ENCODE results near the gene RNF225. TPM values are rescaled to one million over a fixed set of nuclear protein-coding genes. Genes with fewer than 3 reads are reported as not detected.
"Not testable (repeated sequence)": the region's sequence is repeated elsewhere in the genome, so short reads cannot be mapped to it uniquely, and the experiment has no call there.

RNF225 gene
- total and polyA plus RNA-seq, 4 donors = not detected

DNA sequence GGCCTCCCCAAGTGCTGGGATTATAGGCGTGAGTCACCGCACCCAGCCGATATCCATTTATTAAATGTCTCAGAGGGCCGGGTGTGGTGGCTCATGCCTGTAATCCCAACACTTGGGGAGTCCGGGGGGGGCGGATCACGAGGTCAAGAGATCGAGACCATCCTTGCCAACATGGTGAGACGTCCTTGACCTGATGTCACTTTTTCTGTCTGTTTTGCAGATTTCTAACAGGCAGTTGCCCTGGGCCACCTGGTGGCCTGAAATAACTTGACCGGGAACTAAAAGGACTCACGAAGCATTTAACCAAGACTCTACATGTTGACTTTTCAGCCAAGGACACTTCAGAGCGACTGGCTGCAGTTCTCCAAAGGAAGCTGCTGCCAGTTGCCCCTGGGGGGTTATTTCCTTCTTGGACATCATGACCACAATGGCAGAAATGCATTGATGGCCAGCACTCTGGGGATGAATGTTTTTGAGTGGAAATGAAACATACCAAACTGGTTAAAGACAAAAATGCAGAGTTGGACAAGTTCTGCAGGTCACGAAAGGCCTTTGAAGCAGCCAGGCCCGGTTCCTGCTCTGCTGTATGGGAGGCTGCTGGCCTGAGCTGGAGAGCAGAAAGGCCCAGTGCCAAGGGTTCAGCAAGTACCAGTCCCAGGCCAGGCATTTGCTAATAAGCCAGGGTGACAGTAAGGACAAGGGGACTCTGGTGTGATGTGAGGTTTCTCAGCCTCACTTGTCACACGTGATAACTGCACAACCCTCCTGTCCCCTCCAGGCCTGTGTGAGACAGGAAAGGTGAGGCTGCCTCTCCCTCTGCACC is 22.9 kb upstream of the RNF225 start:
- ATAC-seq (ENCODE audit: low FRiP score) (no peak), DNase-seq (no peak)
- Histone ChIP-seq H3K4me1 (ENCODE audit: control insufficient read depth in 1 of 2, insufficient read depth in 2 of 2, low read length in 2 of 2) (no peaks in the 10 kb centered on the region), H3K27ac (ENCODE audit: low read depth in 1 of 2, low read length in 2 of 2) (no peak overlapping the region), H3K4me3 (ENCODE audit: low read length in 2 of 2) (no peak overlapping the region), H3K36me3 (ENCODE audit: control insufficient read depth in 1 of 2, insufficient read depth in 2 of 2, low read length in 1 of 2) (no peaks in the 10 kb centered on the region), H3K9me3 (ENCODE audit: control insufficient read depth, low read length) (no peaks in the 10 kb centered on the region), H3K27me3 (ENCODE audit: control insufficient read depth in 1 of 2, insufficient read depth in 2 of 2, low read length in 1 of 2) (no peaks in the 10 kb centered on the region)
- intact Hi-C loops (cut with DNase I) = no loop called here
- WGBS, 2 donors = 68 to 73% methylated on average over 15 of the region's 15 CpGs

GRCh38 chr19:58374200-58374599 is 21.3 kb upstream of the RNF225 start:
- Histone ChIP-seq H3K36me3 (ENCODE audit: control insufficient read depth in 1 of 2, insufficient read depth in 2 of 2, low read length in 1 of 2) (no peaks in the 10 kb centered on the region), H3K9me3 (ENCODE audit: control insufficient read depth, low read length) (no peaks in the 10 kb centered on the region), H3K27me3 (ENCODE audit: control insufficient read depth in 1 of 2, insufficient read depth in 2 of 2, low read length in 1 of 2) (no peaks in the 10 kb centered on the region), H3K4me1 (ENCODE audit: control insufficient read depth in 1 of 2, insufficient read depth in 2 of 2, low read length in 2 of 2) (no peaks in the 10 kb centered on the region), H3K4me3 (ENCODE audit: low read length in 2 of 2) (no peak overlapping the region), H3K27ac (ENCODE audit: low read depth in 1 of 2, low read length in 2 of 2) (no peak overlapping the region)
- DNase-seq (no peak), ATAC-seq (ENCODE audit: low FRiP score) (no peak)
- intact Hi-C loops (cut with DNase I) = no loop called here
- 87 to 88% methylated on average over 4 of the region's 4 CpGs for WGBS, 2 donors

GRCh38 chr19:58376724-58377123 is 18.7 kb upstream of the RNF225 start:
- H3K4me1 ChIP-seq (ENCODE audit: control insufficient read depth in 1 of 2, insufficient read depth in 2 of 2, low read length in 2 of 2); H3K36me3 ChIP-seq (ENCODE audit: control insufficient read depth in 1 of 2, insufficient read depth in 2 of 2, low read length in 1 of 2); H3K9me3 ChIP-seq (ENCODE audit: control insufficient read depth, low read length); DNase-seq; H3K4me3 ChIP-seq (ENCODE audit: low read length in 2 of 2); intact Hi-C loops (cut with DNase I); H3K27ac ChIP-seq (ENCODE audit: low read depth in 1 of 2, low read length in 2 of 2); H3K27me3 ChIP-seq (ENCODE audit: control insufficient read depth in 1 of 2, insufficient read depth in 2 of 2, low read length in 1 of 2); ATAC-seq (ENCODE audit: low FRiP score): not testable (repeated sequence)
- WGBS, 2 donors = 76 to 77% methylated on average over 7 of the region's 7 CpGs

- DNase-seq (no peak), ATAC-seq (ENCODE audit: low FRiP score) (no peak)
- Histone ChIP-seq H3K27me3 (ENCODE audit: control insufficient read depth in 1 of 2, insufficient read depth in 2 of 2, low read length in 1 of 2) (no peaks in the 10 kb centered on the region), H3K4me1 (ENCODE audit: control insufficient read depth in 1 of 2, insufficient read depth in 2 of 2, low read length in 2 of 2) (peaks cover 0 to 3% of the 10 kb centered on the region in 2 donors), H3K27ac (ENCODE audit: low read depth in 1 of 2, low read length in 2 of 2) (no peak overlapping the region), H3K4me3 (ENCODE audit: low read length in 2 of 2) (no peak overlapping the region), H3K9me3 (ENCODE audit: control insufficient read depth, low read length) (no peaks in the 10 kb centered on the region), H3K36me3 (ENCODE audit: control insufficient read depth in 1 of 2, insufficient read depth in 2 of 2, low read length in 1 of 2) (no peaks in the 10 kb centered on the region)
- intact Hi-C loops (cut with DNase I) = no loop called here
- WGBS, 2 donors = 90 to 95% methylated on average over 6 of the region's 6 CpGs
Observed at GRCh38 chr19:58379246-58379645, 16.2 kb upstream of the RNF225 start.

DNA sequence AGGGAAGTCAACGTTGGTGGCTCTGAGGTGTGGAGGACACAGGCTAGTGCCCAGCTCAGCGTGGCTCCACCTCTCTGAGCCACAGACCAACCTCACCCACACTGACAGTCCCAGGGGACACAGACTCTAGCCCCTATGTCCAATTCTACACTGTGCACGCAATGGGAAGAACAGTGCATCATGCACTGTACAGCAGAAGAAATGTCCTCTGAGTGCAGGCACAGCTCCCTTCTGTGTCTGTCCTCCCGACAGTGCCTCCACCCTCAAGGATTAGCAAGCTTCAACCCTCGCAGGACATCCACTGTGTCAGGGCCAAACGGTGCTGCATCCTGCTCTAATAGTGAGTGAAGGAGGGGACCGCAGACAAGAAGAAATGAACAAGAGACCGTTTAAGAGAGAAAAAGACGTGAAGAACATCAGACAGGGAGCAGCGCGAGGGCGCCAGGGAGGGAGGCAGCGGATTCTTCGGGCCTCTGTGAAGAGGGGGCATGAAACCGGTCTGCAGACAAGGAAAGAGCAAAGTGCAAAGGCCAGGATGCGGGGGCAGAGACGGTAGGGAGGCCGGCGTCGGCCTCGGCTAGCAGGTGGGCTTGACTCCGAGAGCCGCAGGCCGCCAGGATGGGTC is 15.3 kb upstream of the RNF225 start:
- no peaks in the 10 kb centered on the region for H3K36me3 ChIP-seq (ENCODE audit: control insufficient read depth in 1 of 2, insufficient read depth in 2 of 2, low read length in 1 of 2)
- 4 to 5% methylated on average over 21 to 24 of the region's 24 CpGs for WGBS, 2 donors
- DNase-seq (no peak), ATAC-seq (ENCODE audit: low FRiP score) (no peak)
- no peaks in the 10 kb centered on the region for H3K27me3 ChIP-seq (ENCODE audit: control insufficient read depth in 1 of 2, insufficient read depth in 2 of 2, low read length in 1 of 2)
- peak overlapping the region in 1 of 2 donors; percentile 91 for H3K27ac ChIP-seq (ENCODE audit: low read depth in 1 of 2, low read length in 2 of 2)
- no peaks in the 10 kb centered on the region for H3K9me3 ChIP-seq (ENCODE audit: control insufficient read depth, low read length)
- H3K4me3 ChIP-seq (ENCODE audit: low read length in 2 of 2) = peak overlapping the region in 1 of 2 donors; percentile 19
- peaks cover 0 to 3% of the 10 kb centered on the region in 2 donors for H3K4me1 ChIP-seq (ENCODE audit: control insufficient read depth in 1 of 2, insufficient read depth in 2 of 2, low read length in 2 of 2)
- intact Hi-C loops (cut with DNase I) = loop anchor here in 1 of 2 donors (1.0 to 2.0 kb wide), 2 partner anchors 17 to 53 kb away; partner anchors contain the start of gene ZSCAN22

- WGBS, 2 donors = 0% methylated on average over 78 to 83 of the region's 83 CpGs
Observed at GRCh38 chr19:58380662-58381459, 14.6 kb upstream of the RNF225 start, which contains the start of gene ZNF837. TSS of gene ZNF837 (minus strand) at chr19:58381030. CDS start at chr19:58369332, 11,698 bp downstream.

GRCh38 chr19:58381460-58382212 is 13.8 kb upstream of the RNF225 start:
- intact Hi-C loops (cut with DNase I) = loop anchor here in 1 of 2 donors (2.0 kb wide), 1 partner anchor 55 kb away; the partner anchor contains the start of gene ZSCAN22
- Histone ChIP-seq H3K27me3 (ENCODE audit: control insufficient read depth in 1 of 2, insufficient read depth in 2 of 2, low read length in 1 of 2) (no peaks in the 10 kb centered on the region), H3K4me3 (ENCODE audit: low read length in 2 of 2) (peak overlapping the region; percentile 6 to 34), H3K27ac (ENCODE audit: low read depth in 1 of 2, low read length in 2 of 2) (peak overlapping the region in 1 of 2 donors; percentile 16), H3K4me1 (ENCODE audit: control insufficient read depth in 1 of 2, insufficient read depth in 2 of 2, low read length in 2 of 2) (peaks cover 0 to 3% of the 10 kb centered on the region in 2 donors), H3K36me3 (ENCODE audit: control insufficient read depth in 1 of 2, insufficient read depth in 2 of 2, low read length in 1 of 2) (no peaks in the 10 kb centered on the region), H3K9me3 (ENCODE audit: control insufficient read depth, low read length) (no peaks in the 10 kb centered on the region)
- WGBS, 2 donors = 31 to 32% methylated on average over 26 of the region's 26 CpGs
- no peak for ATAC-seq (ENCODE audit: low FRiP score)
- no peak for DNase-seq

More at GRCh38 chr19:58380662-58381459, 14.6 kb upstream of the RNF225 start, which contains the start of gene ZNF837:
- DNase-seq (peak; percentile 99 to 100), ATAC-seq (ENCODE audit: low FRiP score) (peak; percentile 98)
- Histone ChIP-seq H3K4me3 (ENCODE audit: low read length in 2 of 2) (peak within 1 kb of the TSS; percentile 44 to 45), H3K27me3 (ENCODE audit: control insufficient read depth in 1 of 2, insufficient read depth in 2 of 2, low read length in 1 of 2) (no peaks in the 10 kb centered on the region), H3K9me3 (ENCODE audit: control insufficient read depth, low read length) (no peaks in the 10 kb centered on the region), H3K36me3 (ENCODE audit: control insufficient read depth in 1 of 2, insufficient read depth in 2 of 2, low read length in 1 of 2) (no peaks in the 10 kb centered on the region), H3K4me1 (ENCODE audit: control insufficient read depth in 1 of 2, insufficient read depth in 2 of 2, low read length in 2 of 2) (peaks cover 0 to 3% of the 10 kb centered on the region in 2 donors), H3K27ac (ENCODE audit: low read depth in 1 of 2, low read length in 2 of 2) (peak within 1 kb of the TSS in 1 of 2 donors; percentile 91)
- intact Hi-C loops (cut with DNase I) = loop anchor here in 1 of 2 donors (1.0 to 2.0 kb wide), 2 partner anchors 18 to 54 kb away; partner anchors contain the start of gene ZSCAN22
